GM12864 (cell line): ENCODE data around the gene UGT1A6.

Experiments
- DNase-seq: peaks from one replicate; pipeline ENCODE4 v3.0.0-alpha.2; 2011; ENCODE audit warnings: low read depth
- H3K4me3 ChIP-seq: 2 replicates; pipeline ENCODE4 v1.5.1; 2011; ENCODE audit warnings: mild to moderate bottlenecking, low read depth, low read length, control low read depth
- TF ChIP-seq, protein P1 (sequence below): IDR thresholded peaks from 2 replicates; pipeline ENCODE4 v1.5.1; 2011; ENCODE audit warnings: low read depth, mild to moderate bottlenecking, moderate library complexity, low read length, control low read depth, inconsistent platforms; ENCODE audit errors: missing control alignments

The UGT1A6 gene

DNA sequence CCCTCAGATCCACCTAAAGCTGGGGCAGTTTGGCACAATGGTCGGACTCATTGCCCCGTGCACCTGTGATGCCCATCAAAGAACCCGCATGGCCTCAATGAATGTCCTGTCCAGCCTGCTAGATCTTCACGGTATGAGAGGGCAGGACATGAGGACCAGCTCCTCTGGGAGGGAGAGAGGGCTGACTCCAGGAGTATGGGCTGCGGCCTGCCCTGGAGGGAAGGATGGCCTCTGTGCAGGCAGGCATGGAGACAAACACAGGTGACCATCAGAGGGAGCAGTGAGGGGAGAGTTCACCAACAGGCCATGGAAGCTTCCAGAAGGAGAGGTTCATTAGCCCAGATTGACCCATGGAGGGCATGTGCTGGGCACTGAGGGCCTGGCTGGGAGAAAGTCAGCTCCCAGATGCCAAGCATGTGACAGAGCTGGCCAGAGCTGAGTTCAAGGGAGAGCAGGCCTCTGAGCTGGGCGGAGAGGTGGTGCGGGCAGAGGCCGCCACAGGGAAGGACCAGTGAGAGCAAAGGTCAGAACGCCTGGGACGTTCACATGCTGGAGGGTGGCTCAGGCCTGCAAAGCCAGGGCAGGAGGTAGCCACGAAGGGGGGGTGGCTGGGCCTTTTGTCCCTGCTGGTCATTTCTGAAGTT lies 125.4 kb downstream of the UGT1A6 start:
- DNase-seq: no peak
- no peak overlapping the region for H3K4me3 ChIP-seq
- TF ChIP-seq, protein P1, sequence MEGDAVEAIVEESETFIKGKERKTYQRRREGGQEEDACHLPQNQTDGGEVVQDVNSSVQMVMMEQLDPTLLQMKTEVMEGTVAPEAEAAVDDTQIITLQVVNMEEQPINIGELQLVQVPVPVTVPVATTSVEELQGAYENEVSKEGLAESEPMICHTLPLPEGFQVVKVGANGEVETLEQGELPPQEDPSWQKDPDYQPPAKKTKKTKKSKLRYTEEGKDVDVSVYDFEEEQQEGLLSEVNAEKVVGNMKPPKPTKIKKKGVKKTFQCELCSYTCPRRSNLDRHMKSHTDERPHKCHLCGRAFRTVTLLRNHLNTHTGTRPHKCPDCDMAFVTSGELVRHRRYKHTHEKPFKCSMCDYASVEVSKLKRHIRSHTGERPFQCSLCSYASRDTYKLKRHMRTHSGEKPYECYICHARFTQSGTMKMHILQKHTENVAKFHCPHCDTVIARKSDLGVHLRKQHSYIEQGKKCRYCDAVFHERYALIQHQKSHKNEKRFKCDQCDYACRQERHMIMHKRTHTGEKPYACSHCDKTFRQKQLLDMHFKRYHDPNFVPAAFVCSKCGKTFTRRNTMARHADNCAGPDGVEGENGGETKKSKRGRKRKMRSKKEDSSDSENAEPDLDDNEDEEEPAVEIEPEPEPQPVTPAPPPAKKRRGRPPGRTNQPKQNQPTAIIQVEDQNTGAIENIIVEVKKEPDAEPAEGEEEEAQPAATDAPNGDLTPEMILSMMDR: no peak

DNA sequence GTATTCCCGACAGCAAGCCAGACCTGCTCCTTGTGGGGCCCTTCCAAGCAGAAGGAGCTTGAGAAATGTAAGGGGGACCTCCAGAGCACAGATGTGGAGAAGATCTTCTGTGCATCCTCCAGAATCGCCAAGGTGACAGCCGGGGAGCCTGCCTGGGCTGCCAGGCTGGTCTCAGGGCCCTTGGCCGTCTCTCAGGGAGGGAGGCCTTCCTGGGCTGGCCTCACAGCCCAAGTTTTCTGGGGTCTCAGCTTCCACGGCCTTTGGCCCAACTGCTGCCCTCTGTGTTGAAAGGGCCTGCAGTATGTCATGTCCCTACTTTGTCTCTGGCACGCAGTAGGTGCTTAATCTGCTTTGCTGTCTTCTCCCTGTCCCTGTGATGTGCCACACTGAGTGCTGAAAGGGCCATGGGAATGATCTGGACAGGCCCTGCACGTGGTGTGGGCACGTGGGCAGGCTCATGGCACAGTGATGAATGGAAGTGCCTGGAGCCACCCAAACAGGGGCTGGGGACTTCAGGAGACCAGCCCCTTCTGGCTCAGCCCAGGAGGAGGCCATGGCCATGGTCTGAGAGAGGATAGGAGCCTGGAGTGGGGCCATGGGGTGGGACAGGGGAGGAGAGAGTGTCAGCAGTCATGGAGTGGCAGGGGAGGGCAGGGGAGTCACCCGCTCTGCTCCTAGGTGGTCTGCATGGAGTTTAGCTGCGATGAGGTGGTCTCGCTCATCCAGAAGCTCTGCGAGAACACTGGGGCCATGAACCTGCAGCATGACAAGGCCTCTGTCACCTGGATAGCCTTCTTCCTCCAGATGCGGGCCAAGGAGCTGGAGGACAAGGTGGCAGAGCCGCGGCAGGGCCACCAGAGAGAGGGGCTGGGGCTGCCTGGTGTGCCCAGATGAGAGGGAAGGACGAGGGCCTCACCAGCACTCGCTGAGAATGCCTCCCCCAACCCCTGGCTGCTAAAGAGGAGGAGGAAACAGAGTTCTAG lies 126.2 kb downstream of the UGT1A6 start:
- TF ChIP-seq, protein P1: no peak
- no peak overlapping the region for H3K4me3 ChIP-seq
- DNase-seq: no peak

DNA sequence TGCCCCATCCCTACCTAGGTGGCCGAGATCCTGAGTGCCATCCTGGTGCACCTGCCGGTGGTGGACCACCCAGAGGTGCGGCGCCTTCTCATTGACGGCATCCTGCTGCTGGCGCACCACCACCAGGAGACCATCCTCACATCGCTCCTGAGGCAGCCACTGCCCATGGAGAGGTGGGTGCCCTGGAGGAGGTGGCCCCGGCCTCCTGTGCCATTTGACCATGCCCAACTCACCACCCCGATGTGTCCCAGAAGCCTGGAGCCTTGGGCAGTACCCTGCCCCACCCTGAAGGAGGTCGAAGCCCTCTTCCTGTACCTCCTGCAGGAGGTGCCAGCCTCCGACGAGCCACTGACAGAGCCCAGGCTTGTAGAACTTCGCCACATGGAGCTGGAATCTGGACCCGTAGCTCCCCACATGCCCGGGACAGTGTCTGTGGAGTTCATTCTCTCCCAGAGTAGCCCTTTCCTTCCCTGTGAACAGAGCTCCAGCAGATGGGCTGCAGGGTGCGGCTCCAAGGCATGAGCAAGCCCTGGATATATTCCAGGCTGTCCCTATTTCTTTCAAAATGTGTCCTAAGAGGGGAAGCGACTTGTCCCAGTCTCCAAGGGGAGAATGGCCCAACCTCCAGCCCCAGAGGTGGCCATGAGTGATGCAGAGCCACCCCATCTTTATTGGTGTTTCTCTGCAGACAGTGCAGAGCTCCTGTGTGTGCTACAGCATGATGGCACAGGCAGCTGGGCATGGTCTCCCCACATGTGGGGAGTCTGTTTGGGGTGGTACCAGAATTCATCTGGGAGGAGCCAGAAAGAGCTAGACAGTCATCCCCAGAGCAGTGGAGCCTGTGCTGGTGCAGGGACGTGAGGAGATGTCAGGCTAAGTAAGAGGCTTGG lies 127.4 kb downstream of the UGT1A6 start:
- TF ChIP-seq, protein P1: no peak
- DNase-seq: no peak
- no peak overlapping the region for H3K4me3 ChIP-seq

DNA sequence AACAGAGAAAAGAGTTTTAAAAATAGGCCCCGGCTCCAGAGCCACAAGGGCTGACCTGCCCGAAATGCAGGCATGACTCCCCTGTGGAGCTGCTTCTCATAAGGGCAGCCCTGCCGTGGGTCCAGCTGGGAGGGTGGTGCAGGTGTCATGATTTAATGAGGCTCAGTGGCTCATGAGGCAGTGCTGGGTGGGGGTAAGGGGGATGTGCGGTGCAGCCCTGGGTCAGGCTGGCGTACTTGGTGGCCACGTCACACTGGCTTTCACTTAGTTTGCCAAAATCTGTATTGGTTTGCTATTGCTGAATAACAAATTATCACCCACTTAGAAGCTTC lies 128.1 kb downstream of the UGT1A6 start:
- no peak overlapping the region for H3K4me3 ChIP-seq
- no peak for DNase-seq
- TF ChIP-seq, protein P1: no peak

DNA sequence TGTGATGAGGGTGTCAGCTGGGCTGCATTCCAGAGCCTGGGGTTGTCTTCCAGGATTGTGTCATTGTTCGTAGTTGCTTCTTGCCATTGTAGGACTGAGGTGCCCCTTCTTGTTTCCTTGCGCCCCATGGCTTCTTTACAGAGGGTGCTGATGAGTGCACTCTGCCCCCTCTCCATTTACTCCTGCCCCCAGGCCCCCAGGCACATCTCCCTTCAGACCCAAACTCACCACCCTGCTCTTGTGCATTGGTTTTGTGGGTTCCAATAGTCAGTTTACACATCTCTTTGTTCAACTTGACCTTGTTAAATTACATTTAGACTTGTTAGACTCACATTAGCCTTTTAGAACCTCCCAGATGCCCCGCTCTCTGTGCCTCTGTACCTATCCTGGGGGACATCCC lies 128.5 kb downstream of the UGT1A6 start:
- H3K4me3 ChIP-seq: no peak overlapping the region
- TF ChIP-seq, protein P1: no peak
- no peak for DNase-seq

DNA sequence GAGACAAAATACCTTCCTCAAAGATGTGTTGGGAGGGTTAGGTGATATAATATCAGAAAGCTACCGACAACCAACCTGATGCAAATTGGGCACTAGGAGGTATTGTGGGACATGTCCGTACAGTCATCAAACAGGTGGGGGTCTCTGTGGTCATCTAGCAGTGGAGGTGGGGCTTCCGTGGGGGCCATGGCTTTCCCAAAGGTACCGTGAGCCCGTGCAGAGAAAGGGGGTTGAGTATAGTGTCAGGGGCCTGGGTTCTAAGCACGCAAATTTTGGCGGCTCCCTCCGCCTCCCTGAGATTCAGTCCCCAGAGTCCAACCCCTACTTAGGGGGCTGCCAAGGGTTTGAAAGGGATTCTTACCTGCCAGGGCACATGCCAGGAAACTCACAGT lies 129.0 kb downstream of the UGT1A6 start:
- no peak overlapping the region for H3K4me3 ChIP-seq
- TF ChIP-seq, protein P1: no peak
- DNase-seq: no peak
